Measurements from ENCODE around the gene CUL9. TPM values are rescaled to one million over a fixed set of nuclear protein-coding genes. Genes with fewer than 3 reads are reported as not detected.

The CUL9 gene
- total and polyA plus RNA-seq, 4 donors = 6.5 to 21.8 (median 7.5) TPM

- no peak for DNase-seq (ENCODE audit: low spot score)
- Histone ChIP-seq H3K4me1 (ENCODE audit: control insufficient read depth in 4 of 4, insufficient read depth in 4 of 4, low read length in 3 of 4) (peaks cover 0 to 7% (median 3%) of the 10 kb centered on the region in 4 donors), H3K27me3 (ENCODE audit: control insufficient read depth in 4 of 4, insufficient read depth in 4 of 4, low read length in 3 of 4) (no peaks in the 10 kb centered on the region), H3K27ac (ENCODE audit: low read depth in 1 of 2, low read length in 2 of 2) (no peak overlapping the region), H3K4me3 (ENCODE audit: low read depth in 1 of 3, low read length in 3 of 3) (no peak overlapping the region), H3K36me3 (ENCODE audit: control insufficient read depth in 4 of 4, insufficient read depth in 3 of 4, low read depth in 1 of 4, low read length in 3 of 4) (no peaks in the 10 kb centered on the region), H3K9ac (ENCODE audit: low read depth in 1 of 2, low read length in 2 of 2) (no peak overlapping the region), H3K9me3 (ENCODE audit: control insufficient read depth in 4 of 4, low read length in 3 of 4) (no peaks in the 10 kb centered on the region)
- 77% methylated on average over 14 of the region's 14 CpGs for WGBS
- no peak for TF ChIP-seq NR2F2 (IDR thresholded peaks at IDR 0.05)
- no peak for TF ChIP-seq RAD21 (IDR thresholded peaks at IDR 0.05)
- no peak for TF ChIP-seq ATF3 (IDR thresholded peaks at IDR 0.05)
- no peak for TF ChIP-seq HNF4A (conservative IDR thresholded peaks at IDR 0.05)
- TF ChIP-seq JUND (IDR thresholded peaks at IDR 0.05) = no peak
- no peak for TF ChIP-seq EGR1 (IDR thresholded peaks at IDR 0.05; ENCODE audit: low read depth in 2 of 2)
- TF ChIP-seq REST (IDR thresholded peaks at IDR 0.05) = no peak
- TF ChIP-seq GABPA (IDR thresholded peaks at IDR 0.05 in 1 of 2, conservative IDR thresholded peaks at IDR 0.05 in 1 of 2) = no peak
- no peak for TF ChIP-seq ZBTB33 (IDR thresholded peaks at IDR 0.05)
- TF ChIP-seq SP1 (IDR thresholded peaks at IDR 0.05) = no peak
- TF ChIP-seq FOXA1 (IDR thresholded peaks at IDR 0.05) = no peak
- no peak for TF ChIP-seq FOXA2 (IDR thresholded peaks at IDR 0.05)
- no peak for TF ChIP-seq TAF1 (conservative IDR thresholded peaks at IDR 0.05)
- no peak for TF ChIP-seq MAX (IDR thresholded peaks at IDR 0.05)
- no peak for TF ChIP-seq RXRA (IDR thresholded peaks at IDR 0.05)
- TF ChIP-seq CTCF (IDR thresholded peaks at IDR 0.05; ENCODE audit: low read depth, low read length, missing input control) = no peak
- no peak for TF ChIP-seq HNF4G (IDR thresholded peaks at IDR 0.05)
Observed at GRCh38 chr6:43142101-43142500, 39.9 kb upstream of the CUL9 start.
